ENCODE data around the gene NFKBIA. TPM values are rescaled to one million over a fixed set of nuclear protein-coding genes. Genes with fewer than 3 reads are reported as not detected.

Gene NFKBIA
- total RNA-seq, 4 donors from 2014 or later, result 185 to 379 (median 320) TPM

- intact Hi-C loops (cut with DNase I; ENCODE audit: low total_unique reads) (no loop called here), in situ Hi-C loops (cut with MboI; ENCODE audit: low sequenced_read_pairs in 4 of 4) (no loop called here)
Measured at GRCh38 chr14:35429951-35430350, 25.4 kb upstream of the NFKBIA start.

GRCh38 chr14:35425850-35426249, 21.3 kb upstream of the NFKBIA start:
- in situ Hi-C loops (cut with MboI; ENCODE audit: low sequenced_read_pairs in 4 of 4) (no loop called here), intact Hi-C loops (cut with DNase I; ENCODE audit: low total_unique reads) (no loop called here)
- Histone ChIP-seq H3K9me3 (no peaks in the 10 kb centered on the region), H3K36me3 (no peaks in the 10 kb centered on the region), H3K27me3 (no peaks in the 10 kb centered on the region), H3K4me1 (peaks cover 0 to 3% of the 10 kb centered on the region in 2 donors), H3K4me3 (no peak overlapping the region), H3K27ac (no peak overlapping the region)
- ATAC-seq (no peak), DNase-seq (no peak)
- TF ChIP-seq CTCF (IDR thresholded peaks at IDR 0.05 in 4 of 5, conservative IDR thresholded peaks at IDR 0.05 in 1 of 5), result no peak
- no peak for TF ChIP-seq POLR2A (IDR thresholded peaks at IDR 0.05)

More at GRCh38 chr14:35429951-35430350, 25.4 kb upstream of the NFKBIA start:
- H3K36me3 ChIP-seq, result no peaks in the 10 kb centered on the region
- H3K4me3 ChIP-seq, result no peak overlapping the region
- no peak overlapping the region for H3K27ac ChIP-seq
- no peaks in the 10 kb centered on the region for H3K4me1 ChIP-seq
- no peak for ATAC-seq
- no peak for DNase-seq
- no peaks in the 10 kb centered on the region for H3K27me3 ChIP-seq
- no peaks in the 10 kb centered on the region for H3K9me3 ChIP-seq
- TF ChIP-seq POLR2A (IDR thresholded peaks at IDR 0.05), result no peak
- TF ChIP-seq CTCF (IDR thresholded peaks at IDR 0.05 in 4 of 5, conservative IDR thresholded peaks at IDR 0.05 in 1 of 5), result no peak

- no peak for TF ChIP-seq CTCF (IDR thresholded peaks at IDR 0.05 in 4 of 5, conservative IDR thresholded peaks at IDR 0.05 in 1 of 5)
- H3K27ac ChIP-seq, result no peak overlapping the region
- peaks cover 0 to 3% of the 10 kb centered on the region in 2 donors for H3K4me1 ChIP-seq
- intact Hi-C loops (cut with DNase I; ENCODE audit: low total_unique reads) (no loop called here), in situ Hi-C loops (cut with MboI; ENCODE audit: low sequenced_read_pairs in 4 of 4) (loop anchor here in 3 of 4 donors (5.0 to 25.0 kb wide), 3 partner anchors 281 to 711 kb away; partner anchors contain the start of genes CFL2 (in 1 of the 3) and FAM177A1 (in 1 of the 3))
- H3K9me3 ChIP-seq, result no peaks in the 10 kb centered on the region
- DNase-seq (no peak), ATAC-seq (no peak)
- no peaks in the 10 kb centered on the region for H3K36me3 ChIP-seq
- no peak overlapping the region for H3K4me3 ChIP-seq
- no peaks in the 10 kb centered on the region for H3K27me3 ChIP-seq
Measured at GRCh38 chr14:35423621-35424020, 19.1 kb upstream of the NFKBIA start.

GRCh38 chr14:35420036-35420811, 15.7 kb upstream of the NFKBIA start:
- H3K36me3 ChIP-seq, result no peaks in the 10 kb centered on the region
- no peaks in the 10 kb centered on the region for H3K9me3 ChIP-seq
- TF ChIP-seq CTCF (IDR thresholded peaks at IDR 0.05 in 4 of 5, conservative IDR thresholded peaks at IDR 0.05 in 1 of 5) (no peak), POLR2A (IDR thresholded peaks at IDR 0.05) (no peak)
- ATAC-seq, result no peak
- intact Hi-C loops (cut with DNase I; ENCODE audit: low total_unique reads) (no loop called here), in situ Hi-C loops (cut with MboI; ENCODE audit: low sequenced_read_pairs in 4 of 4) (loop anchor here in 3 of 4 donors (5.0 to 25.0 kb wide), 3 partner anchors 278 to 708 kb away; partner anchors contain the start of genes CFL2 (in 1 of the 3) and FAM177A1 (in 1 of the 3))
- H3K4me3 ChIP-seq, result no peak overlapping the region
- no peaks in the 10 kb centered on the region for H3K27me3 ChIP-seq
- no peak for DNase-seq
- H3K27ac ChIP-seq, result no peak overlapping the region
- peaks cover 0 to 3% of the 10 kb centered on the region in 2 donors for H3K4me1 ChIP-seq
